PC-3 (cell line): ENCODE data around the gene DSCAM.

ENCODE experiments used
- CTCF ChIP-seq: fragments of 300-600 bp; sonication (generic); conservative IDR thresholded peaks from 2 replicates; pipeline ENCODE4 v1.5.1; 2017; ENCODE audit warnings: antibody characterized with exemption, low read depth, mild to moderate bottlenecking, low read length
- EZH2 ChIP-seq: fragments of 300-600 bp; sonication (generic); IDR thresholded peaks from one replicate; pipeline ENCODE4 v1.6.1; 2017; ENCODE audit warnings: antibody characterized with exemption, mild to moderate bottlenecking, low read length; ENCODE audit not compliant: unreplicated experiment

GRCh38 chr21:40466893-40467483 lies 380.0 kb downstream of the DSCAM start:
- TF ChIP-seq CTCF = peak; percentile 79
- no peak for TF ChIP-seq EZH2
